ENCODE measurements around the gene WAS. TPM values are rescaled to one million over a fixed set of nuclear protein-coding genes. Genes with fewer than 3 reads are reported as not detected.

WAS gene
- total and polyA plus RNA-seq, 2 of the 8 experiments (the other 6 are each of a cell fraction or from before 2014, with no cell fraction given): 0.63 to 0.65 TPM

GRCh38 chrX:48694776-48695533, 11.4 kb downstream of the WAS start:
- H3K4ac ChIP-seq (replicated peaks; ENCODE audit: insufficient read length, low read depth, low read length): no peak overlapping the region
- no peak overlapping the region for H3K4me3 ChIP-seq (ENCODE audit: extremely low read depth in 1 of 4, insufficient read depth in 2 of 4, low read depth in 3 of 4, low read length in 4 of 4)
- H3K56ac ChIP-seq (replicated peaks; ENCODE audit: insufficient read length, low read depth, low read length): no peak overlapping the region
- no peaks in the 10 kb centered on the region for H3K9me3 ChIP-seq (ENCODE audit: insufficient read depth in 2 of 2, low read depth in 1 of 2, low read length in 1 of 2)
- no peak overlapping the region for H3K18ac ChIP-seq (ENCODE audit: extremely low read depth, low read length)
- no peak overlapping the region for H2AFZ ChIP-seq (ENCODE audit: low read length)
- H3K79me1 ChIP-seq (ENCODE audit: low read depth, low read length): no peaks in the 10 kb centered on the region
- H3K79me2 ChIP-seq (ENCODE audit: control insufficient read depth in 1 of 2, insufficient read depth in 2 of 2, low read length in 2 of 2): no peaks in the 10 kb centered on the region; a peak in 1 of 4 replicates
- H3K4me1 ChIP-seq (replicated peaks in 1 of 4; ENCODE audit: control insufficient read depth in 3 of 4, insufficient read depth in 4 of 4, low read length in 3 of 4): peaks cover 0 to 19% (median 7%) of the 10 kb centered on the region in 4 experiments; a peak in 6 of 7 replicates
- ChIA-PET POLR2A (ENCODE audit: partially characterized antibody) (interaction anchor here (1.0 to 2.8 kb wide), 2 partner anchors 18 to 22 kb away, joined by 3 to 16 read pairs; no protein-coding TSS in a partner anchor), CTCF (ENCODE audit: partially characterized antibody) (interaction anchor here (0.9 kb wide), 1 partner anchor 107 kb away, joined by 3 read pairs; the partner anchor contains the start of gene HDAC6)
- 65% methylated on average over 12 of the region's 15 CpGs; no CpG with 5 or more reads in 1 of the 2 experiments for WGBS, 2 experiments (ENCODE audit: extremely low coverage in 1 of 2, insufficient coverage in 1 of 2, insufficient read length in 1 of 2, insufficient replicate concordance in 2 of 2, low coverage in 1 of 2, low lambda C conversion rate in 2 of 2, missing lambda C conversion rate in 1 of 2)
- H2BK120ac ChIP-seq (replicated peaks; ENCODE audit: low read depth, low read length): no peak overlapping the region
- no peak overlapping the region for H2BK20ac ChIP-seq (ENCODE audit: low read length)
- peaks cover 3% of the 10 kb centered on the region; the same call in 1 of the 2 replicates for H3K23me2 ChIP-seq (ENCODE audit: low read depth, low read length)
- H4K8ac ChIP-seq (ENCODE audit: extremely low read depth, insufficient read depth, low read length): no peak overlapping the region; the same call in 1 of the 2 replicates
- FAIRE-seq (no peak), DNase-seq (ENCODE audit: low read depth in 1 of 2, low spot score in 2 of 2) (no peak)
- no peak overlapping the region for H2BK15ac ChIP-seq (ENCODE audit: low read length)
- H3K23ac ChIP-seq (ENCODE audit: insufficient read length): no peak overlapping the region
- no peak overlapping the region for H3K14ac ChIP-seq (ENCODE audit: insufficient read length)
- peaks cover 0 to 11% (median 4%) of the 10 kb centered on the region in 4 experiments; a peak in 4 of 8 replicates for H3K36me3 ChIP-seq (ENCODE audit: control insufficient read depth in 2 of 4, insufficient read depth in 4 of 4, low read length in 3 of 4)
- H2BK5ac ChIP-seq (ENCODE audit: low read depth, low read length): no peak overlapping the region
- H2BK12ac ChIP-seq (ENCODE audit: low read depth, low read length): no peak overlapping the region
- H3K27ac ChIP-seq (ENCODE audit: low read depth, low read length): no peak overlapping the region
- no peak overlapping the region for H2AK5ac ChIP-seq (ENCODE audit: low read depth, low read length)
- peak overlapping the region in 1 of 2 experiments; percentile 82; a peak in 1 of 4 replicates for H3K4me2 ChIP-seq (ENCODE audit: insufficient read depth in 1 of 2, low read depth in 2 of 2, low read length in 2 of 2)
- H3K9ac ChIP-seq (replicated peaks in 1 of 4; ENCODE audit: extremely low read depth in 1 of 4, low read depth in 3 of 4, low read length in 3 of 4): no peak overlapping the region
- H4K5ac ChIP-seq (ENCODE audit: insufficient read length, low read depth, low read length): no peak overlapping the region
- no peaks in the 10 kb centered on the region; a peak in 1 of 7 replicates for H3K27me3 ChIP-seq (replicated peaks in 1 of 4; ENCODE audit: control insufficient read depth in 3 of 4, extremely low read depth in 1 of 4, insufficient read depth in 3 of 4, low read length in 3 of 4)
- H4K20me1 ChIP-seq (replicated peaks in 1 of 2; ENCODE audit: control insufficient read depth in 1 of 2, insufficient read depth in 2 of 2, low read length in 2 of 2): no peaks in the 10 kb centered on the region
- H4K91ac ChIP-seq (replicated peaks; ENCODE audit: insufficient read length, low read length): no peak overlapping the region
- no peak for TF ChIP-seq KDM1A (IDR thresholded peaks at IDR 0.05; ENCODE audit: borderline replicate concordance, low read length)
- no peak for TF ChIP-seq EZH2 (IDR thresholded peaks at IDR 0.05; ENCODE audit: low read depth, low read length, severe bottlenecking)
- no peak for TF ChIP-seq POLR2AphosphoS5 (IDR thresholded peaks at IDR 0.05; ENCODE audit: low read depth, low read length)
- TF ChIP-seq SP1 (IDR thresholded peaks at IDR 0.05; ENCODE audit: low read depth, low read length): no peak
- TF ChIP-seq KDM5A (IDR thresholded peaks at IDR 0.05; ENCODE audit: low read length): no peak
- TF ChIP-seq USF2 (IDR thresholded peaks at IDR 0.05; ENCODE audit: low read length): no peak
- TF ChIP-seq YY1 (IDR thresholded peaks at IDR 0.05; ENCODE audit: low read depth, low read length): no peak
- TF ChIP-seq SAP30 (IDR thresholded peaks at IDR 0.05; ENCODE audit: insufficient read depth, insufficient replicate concordance, low read length): no peak
- no peak for TF ChIP-seq CBX5 (IDR thresholded peaks at IDR 0.05; ENCODE audit: low read depth, low read length)
- no peak for TF ChIP-seq JUN (IDR thresholded peaks at IDR 0.05; ENCODE audit: low read depth, low read length)
- TF ChIP-seq CBX8 (IDR thresholded peaks at IDR 0.05; ENCODE audit: borderline replicate concordance, low read depth, low read length): no peak

Data from H1 (cell line).